HG03280 (cell line): ENCODE measurements around the gene TRIM31.

Experiments
- ATAC-seq: cut with Tn5 transposase; IDR thresholded peaks from one replicate; pipeline ENCODE4 v1.9.1; 2021; ENCODE audit warnings: mild to moderate bottlenecking, moderate library complexity; ENCODE audit not compliant: unreplicated experiment

Gene TRIM31

GRCh38 chr6:30055513-30055912 lies 57.4 kb downstream of the TRIM31 start:
- ATAC-seq = no peak

DNA sequence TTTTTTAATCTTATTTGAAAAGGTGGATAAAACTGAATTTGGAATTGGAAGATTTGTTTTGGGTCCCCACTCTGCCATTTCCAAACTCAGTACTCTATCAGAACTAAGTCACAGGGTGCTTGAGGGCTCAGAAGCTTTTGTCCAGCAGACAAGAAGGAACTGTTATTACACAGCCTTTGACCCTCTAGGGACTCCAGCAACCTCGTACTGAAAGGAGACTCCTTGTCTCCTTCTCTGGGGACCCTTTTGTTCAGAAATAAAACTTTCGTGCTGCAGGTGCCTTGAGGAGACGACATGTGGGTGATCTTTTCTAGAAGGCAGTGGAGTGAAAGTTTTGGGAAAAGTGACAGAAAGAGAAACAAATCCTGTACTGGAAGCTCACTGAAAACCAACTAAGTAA lies 59.2 kb downstream of the TRIM31 start:
- no peak for ATAC-seq
